MM.1S (cell line): ENCODE results near the gene EEPD1.

ENCODE experiments used
- CTCF ChIP-seq: fragments of 300-600 bp; sonication (generic); IDR thresholded peaks from 2 replicates; pipeline ENCODE4 v1.5.1; 2016; ENCODE audit warnings: antibody characterized with exemption, low read length, mixed read lengths
- EZH2phosphoT487 ChIP-seq: fragments of 300-600 bp; sonication (generic); IDR thresholded peaks from 2 replicates; pipeline ENCODE4 v1.6.1; 2018; ENCODE audit warnings: antibody characterized with exemption, low read length

GRCh38 chr7:36312915-36313334 is 159.9 kb downstream of the EEPD1 start:
- TF ChIP-seq EZH2phosphoT487: no peak
- no peak for TF ChIP-seq CTCF
